ENCODE data around the gene OSER1.

GRCh38 chr20:44255942-44256341 lies 45.4 kb upstream of the OSER1 start:
- TF ChIP-seq EZH2 (IDR thresholded peaks at IDR 0.05; ENCODE audit: low read length): no peak
- no peak for TF ChIP-seq CTCF (optimal IDR thresholded peaks at IDR 0.05 in 1 of 3, IDR thresholded peaks at IDR 0.05 in 1 of 3, conservative IDR thresholded peaks at IDR 0.05 in 1 of 3; ENCODE audit: extremely low read depth in 1 of 3, insufficient read depth in 2 of 3, low read length in 3 of 3)
